ENCODE measurements around the gene SHANK1. TPM values are rescaled to one million over a fixed set of nuclear protein-coding genes. Genes with fewer than 3 reads are reported as not detected.
A peak's percentile ranks its signal among the peaks of the same experiment; 100 is the strongest.

Gene SHANK1
- total RNA-seq, 6 experiments from 2014 or later: 0.07 to 0.62 (median 0.25) TPM; not detected in 2

GRCh38 chr19:50729894-50730293, 10.3 kb upstream of the SHANK1 start:
- ATAC-seq: no peak
- intact Hi-C loops (cut with DNase I): no loop called here

DNA sequence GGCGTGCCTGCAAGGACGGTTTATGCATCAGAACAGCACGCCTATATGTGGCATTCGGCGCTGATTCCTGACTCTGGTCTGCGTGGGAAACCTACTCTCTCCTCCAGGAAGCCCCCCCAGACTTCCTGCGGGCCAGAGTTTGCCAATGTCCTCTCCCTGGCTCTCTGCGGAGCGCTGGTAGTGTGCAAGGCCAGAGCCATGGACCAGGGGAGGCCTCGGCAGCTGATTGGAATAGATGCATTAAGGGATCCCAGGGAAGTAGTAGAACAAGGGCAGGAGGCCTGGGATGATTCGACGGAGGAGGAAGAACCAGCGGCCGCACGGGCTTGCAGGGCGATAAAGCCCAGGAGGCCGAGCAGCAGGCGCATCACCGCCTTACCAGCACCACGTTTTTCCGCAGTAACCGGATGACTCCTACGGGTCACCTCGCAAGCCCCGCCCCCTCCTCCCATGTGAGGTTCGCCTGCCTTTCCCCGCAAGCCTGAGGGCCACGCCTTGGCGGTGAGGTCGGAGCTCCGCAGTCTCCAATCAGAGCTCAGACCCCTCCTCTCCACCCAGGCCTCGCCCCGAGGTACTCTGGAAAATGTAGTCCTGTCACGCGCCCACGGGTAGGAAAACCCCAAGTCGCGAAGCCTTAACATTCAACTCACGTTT, 8.6 kb upstream of the SHANK1 start:
- H3K27me3 ChIP-seq: no peaks in the 10 kb centered on the region
- TF ChIP-seq POLR2A (IDR thresholded peaks at IDR 0.05) (no peak), CTCF (IDR thresholded peaks at IDR 0.05) (no peak)
- peaks cover 0 to 4% (median 0%) of the 10 kb centered on the region in 4 donors for H3K4me1 ChIP-seq
- no peak overlapping the region for H3K4me3 ChIP-seq
- DNase-seq: peak; percentile 57 to 76 (median 68)
- H3K36me3 ChIP-seq: no peaks in the 10 kb centered on the region
- intact Hi-C loops (cut with DNase I): no loop called here
- H3K9me3 ChIP-seq: no peaks in the 10 kb centered on the region
- peak in 2 of 4 donors; percentile 40 to 46 for ATAC-seq
- WGBS (ENCODE audit: insufficient coverage, low coverage, low lambda C conversion rate, missing lambda C conversion rate): 6% methylated on average over 12 of the region's 39 CpGs
- H3K27ac ChIP-seq: no peak overlapping the region

More at GRCh38 chr19:50729894-50730293, 10.3 kb upstream of the SHANK1 start:
- H3K27ac ChIP-seq: no peak overlapping the region
- 72% methylated on average over 5 of the region's 5 CpGs for WGBS (ENCODE audit: insufficient coverage, low coverage, low lambda C conversion rate, missing lambda C conversion rate)
- no peaks in the 10 kb centered on the region for H3K27me3 ChIP-seq
- DNase-seq: no peak
- no peak for TF ChIP-seq CTCF (IDR thresholded peaks at IDR 0.05)
- TF ChIP-seq POLR2A (IDR thresholded peaks at IDR 0.05): no peak
- H3K9me3 ChIP-seq: no peaks in the 10 kb centered on the region
- H3K4me1 ChIP-seq: no peaks in the 10 kb centered on the region
- no peak overlapping the region for H3K4me3 ChIP-seq
- no peaks in the 10 kb centered on the region for H3K36me3 ChIP-seq

- no peaks in the 10 kb centered on the region for H3K27me3 ChIP-seq
- H3K4me3 ChIP-seq: no peak overlapping the region
- H3K27ac ChIP-seq: no peak overlapping the region
- ATAC-seq (no peak), DNase-seq (no peak)
- H3K9me3 ChIP-seq: no peaks in the 10 kb centered on the region
- no peaks in the 10 kb centered on the region for H3K36me3 ChIP-seq
- intact Hi-C loops (cut with DNase I): no loop called here
- peaks cover 0 to 4% (median 0%) of the 10 kb centered on the region in 4 donors for H3K4me1 ChIP-seq
- TF ChIP-seq CTCF (IDR thresholded peaks at IDR 0.05) (no peak), POLR2A (IDR thresholded peaks at IDR 0.05) (no peak)
- 53% methylated on average over 3 of the region's 9 CpGs for WGBS (ENCODE audit: insufficient coverage, low coverage, low lambda C conversion rate, missing lambda C conversion rate)
These were observed 6.3 kb upstream of the SHANK1 start for GRCh38 chr19:50725911-50726230.

DNA sequence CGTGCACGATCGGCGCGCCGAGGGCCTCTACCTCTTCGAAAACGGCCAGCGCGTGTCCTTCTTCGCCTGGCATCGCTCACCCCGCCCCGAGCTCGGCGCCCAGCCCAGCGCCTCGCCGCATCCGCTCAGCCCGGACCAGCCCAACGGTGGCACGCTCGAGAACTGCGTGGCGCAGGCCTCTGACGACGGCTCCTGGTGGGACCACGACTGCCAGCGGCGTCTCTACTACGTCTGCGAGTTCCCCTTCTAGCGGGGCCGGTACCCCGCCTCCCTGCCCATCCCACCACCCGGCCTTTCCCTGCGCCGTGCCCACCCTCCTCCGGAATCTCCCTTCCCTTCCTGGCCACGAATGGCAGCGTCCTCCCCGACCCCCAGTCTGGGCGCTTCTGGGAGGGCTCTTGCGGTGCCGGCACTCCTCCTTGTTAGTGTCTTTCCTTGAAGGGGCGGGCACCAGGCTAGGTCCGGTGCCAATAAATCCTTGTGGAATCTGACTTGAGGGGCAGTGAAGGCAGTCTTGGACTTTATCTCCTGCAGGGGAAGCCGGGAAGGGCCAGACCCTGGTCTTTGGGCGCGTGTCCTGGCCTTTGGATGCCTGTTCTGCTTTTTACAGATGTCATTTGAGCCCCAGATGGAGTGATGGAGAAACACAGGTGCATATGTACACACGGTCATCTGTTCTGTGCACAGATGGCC, 5.8 kb upstream of the SHANK1 start:
- Histone ChIP-seq H3K4me3 (peak overlapping the region; percentile 52 to 67 (median 55)), H3K9me3 (no peaks in the 10 kb centered on the region), H3K4me1 (peaks cover 0 to 4% (median 0%) of the 10 kb centered on the region in 4 donors), H3K36me3 (no peaks in the 10 kb centered on the region), H3K27ac (peak overlapping the region in 1 of 3 donors; percentile 59), H3K27me3 (no peaks in the 10 kb centered on the region)
- 0% methylated on average over 9 of the region's 52 CpGs for WGBS (ENCODE audit: insufficient coverage, low coverage, low lambda C conversion rate, missing lambda C conversion rate)
- TF ChIP-seq POLR2A (IDR thresholded peaks at IDR 0.05) (no peak), CTCF (IDR thresholded peaks at IDR 0.05) (no peak)
- ATAC-seq: no peak
- no peak for DNase-seq
- intact Hi-C loops (cut with DNase I): no loop called here
